Esophagus squamous epithelium (tissue), 4 donors: Measurements from ENCODE around the gene TRAPPC3L.

Source experiments
- CTCF ChIP-seq, 6 experiments: fragments of 450-650 bp in 4 of 6; fragments of 200-600 bp in 2 of 6; sonication (generic) in 2 of 6; IDR thresholded peaks; one replicate each; pipeline ENCODE4 v1.5.1; 2016 to 2019; ENCODE audit warnings: antibody characterized with exemption in 6 of 6, mild to moderate bottlenecking in 4 of 6, moderate library complexity in 4 of 6
- POLR2A ChIP-seq, 4 donors: fragments of 450-650 bp; IDR thresholded peaks; one replicate each; pipeline ENCODE4 v1.6.1; 2017; ENCODE audit warnings: antibody characterized with exemption in 4 of 4, mild to moderate bottlenecking in 4 of 4, moderate library complexity in 3 of 4

- TF ChIP-seq CTCF (IDR thresholded peaks at IDR 0.05): no peak
- TF ChIP-seq POLR2A (IDR thresholded peaks at IDR 0.05): no peak
These were observed 95.2 kb downstream of the TRAPPC3L start for GRCh38 chr6:116450185-116450710.
